Measurements from ENCODE around the gene MTARC1. TPM values are rescaled to one million over a fixed set of nuclear protein-coding genes. Genes with fewer than 3 reads are reported as not detected.

MTARC1 gene
- total RNA-seq, 1 experiment from 2014 or later, result 26.5 TPM

GRCh38 chr1:220833436-220833835 is 46.7 kb downstream of the MTARC1 start:
- H3K4me3 ChIP-seq (replicated peaks in 1 of 2; ENCODE audit: low read depth in 1 of 2, low read length in 2 of 2), result no peak overlapping the region
- no peak overlapping the region for H3K4me2 ChIP-seq (ENCODE audit: low read length)
- TF ChIP-seq MAX (IDR thresholded peaks at IDR 0.05) (no peak), ATF3 (IDR thresholded peaks at IDR 0.05) (no peak), SIN3A (IDR thresholded peaks at IDR 0.05; ENCODE audit: low read depth) (no peak), POLR2AphosphoS5 (IDR thresholded peaks at IDR 0.05; ENCODE audit: low read depth, low read length) (no peak), SP1 (IDR thresholded peaks at IDR 0.05; ENCODE audit: low read depth) (no peak), ZBTB33 (IDR thresholded peaks at IDR 0.05; ENCODE audit: extremely low read depth, insufficient replicate concordance, low read length) (no peak), ZNF274 (IDR thresholded peaks at IDR 0.05; ENCODE audit: low read depth, low read length) (no peak), ZFX (IDR thresholded peaks at IDR 0.05) (no peak), SRF (IDR thresholded peaks at IDR 0.05; ENCODE audit: low read depth) (no peak)
- H3K36me3 ChIP-seq (ENCODE audit: control insufficient read depth in 1 of 2, insufficient read depth in 2 of 2, low read length in 2 of 2), result no peaks in the 10 kb centered on the region
- no peak overlapping the region for H2AFZ ChIP-seq (ENCODE audit: low read depth, low read length, poor library complexity, severe bottlenecking)
- RAD21 ChIA-PET (ENCODE audit: low non-redundant PET in 1 of 2, low total read pairs in 2 of 2, uncharacterized antibody in 2 of 2, unreplicated experiment in 2 of 2), result no interaction called here
- CTCF ChIA-PET, result no interaction called here
- intact Hi-C loops (cut with micrococcal nuclease), result no loop called here
- ATAC-seq (no peak), DNase-seq (ENCODE audit: low read depth, low spot score) (no peak)
- H3K9me3 ChIP-seq (ENCODE audit: control insufficient read depth in 1 of 2, insufficient read depth in 1 of 2, low read depth in 1 of 2, low read length in 2 of 2), result no peaks in the 10 kb centered on the region
- no peaks in the 10 kb centered on the region for H4K20me1 ChIP-seq (ENCODE audit: insufficient read depth)
- H3K4me1 ChIP-seq (ENCODE audit: control insufficient read depth in 1 of 2, insufficient read depth in 2 of 2, low read length in 2 of 2), result no peaks in the 10 kb centered on the region
- H3K27ac ChIP-seq (ENCODE audit: low read depth, low read length), result no peak overlapping the region
- no peak overlapping the region for H3K9ac ChIP-seq (ENCODE audit: low read length)
- POLR2A ChIA-PET, result no interaction called here
- no peaks in the 10 kb centered on the region for H3K27me3 ChIP-seq (ENCODE audit: insufficient read depth, low read length)
- H3K9me2 ChIP-seq (ENCODE audit: insufficient read depth), result no peaks in the 10 kb centered on the region
- BruUV-seq (replicated peaks), result no TSS peak
- H3K79me2 ChIP-seq (ENCODE audit: insufficient read depth, low read length), result no peaks in the 10 kb centered on the region
